Neural cell (in vitro differentiated cells): ENCODE results near the gene IRF4.

Source experiments
- EP300 ChIP-seq: fragments of 450-650 bp; conservative IDR thresholded peaks from 2 replicates; pipeline ENCODE4 v1.6.1; 2014; ENCODE audit warnings: antibody characterized with exemption, mild to moderate bottlenecking, moderate library complexity; ENCODE audit not compliant: poor library complexity, severe bottlenecking
- EZH2 ChIP-seq: fragments of 200-600, 300-800 bp; shearing (Covaris generic), sonication (generic); IDR thresholded peaks from 2 replicates; pipeline ENCODE4 v1.6.1; 2014; ENCODE audit warnings: antibody characterized with exemption, low read length, borderline replicate concordance, mild to moderate bottlenecking; ENCODE audit not compliant: insufficient read depth, poor library complexity, severe bottlenecking
- RAD21 ChIP-seq: fragments of 450-650 bp; conservative IDR thresholded peaks from 2 replicates; pipeline ENCODE4 v1.6.1; 2014; ENCODE audit warnings: antibody characterized with exemption, mild to moderate bottlenecking, moderate library complexity
- TAF1 ChIP-seq: IDR thresholded peaks from 2 replicates; pipeline ENCODE4 v1.6.1; 2012; ENCODE audit warnings: low read depth
- TF ChIP-seq, protein P1 (sequence below): fragments of 450-650 bp; IDR thresholded peaks from 2 replicates; pipeline ENCODE4 v1.5.1; 2014; ENCODE audit warnings: antibody characterized with exemption, mild to moderate bottlenecking, moderate library complexity; ENCODE audit not compliant: poor library complexity, severe bottlenecking

DNA sequence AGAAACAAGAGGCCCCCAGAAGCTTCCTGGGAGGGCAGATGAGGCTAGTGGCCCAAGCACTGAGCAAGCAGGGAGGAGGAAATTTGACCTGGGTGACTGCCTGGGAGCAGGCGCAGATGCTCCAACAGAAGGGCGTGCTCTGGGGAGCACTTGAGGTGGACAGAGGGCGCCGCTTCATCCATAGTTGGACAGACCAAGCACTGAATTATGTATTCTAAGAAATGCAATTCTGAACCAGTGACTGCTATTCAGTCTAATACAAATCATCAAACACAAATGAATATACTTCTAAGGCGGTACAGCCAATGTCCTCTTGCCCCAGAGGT lies 28.7 kb upstream of the IRF4 start:
- TF ChIP-seq, protein P1, sequence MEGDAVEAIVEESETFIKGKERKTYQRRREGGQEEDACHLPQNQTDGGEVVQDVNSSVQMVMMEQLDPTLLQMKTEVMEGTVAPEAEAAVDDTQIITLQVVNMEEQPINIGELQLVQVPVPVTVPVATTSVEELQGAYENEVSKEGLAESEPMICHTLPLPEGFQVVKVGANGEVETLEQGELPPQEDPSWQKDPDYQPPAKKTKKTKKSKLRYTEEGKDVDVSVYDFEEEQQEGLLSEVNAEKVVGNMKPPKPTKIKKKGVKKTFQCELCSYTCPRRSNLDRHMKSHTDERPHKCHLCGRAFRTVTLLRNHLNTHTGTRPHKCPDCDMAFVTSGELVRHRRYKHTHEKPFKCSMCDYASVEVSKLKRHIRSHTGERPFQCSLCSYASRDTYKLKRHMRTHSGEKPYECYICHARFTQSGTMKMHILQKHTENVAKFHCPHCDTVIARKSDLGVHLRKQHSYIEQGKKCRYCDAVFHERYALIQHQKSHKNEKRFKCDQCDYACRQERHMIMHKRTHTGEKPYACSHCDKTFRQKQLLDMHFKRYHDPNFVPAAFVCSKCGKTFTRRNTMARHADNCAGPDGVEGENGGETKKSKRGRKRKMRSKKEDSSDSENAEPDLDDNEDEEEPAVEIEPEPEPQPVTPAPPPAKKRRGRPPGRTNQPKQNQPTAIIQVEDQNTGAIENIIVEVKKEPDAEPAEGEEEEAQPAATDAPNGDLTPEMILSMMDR = no peak
- TF ChIP-seq EP300 (no peak), EZH2 (no peak), TAF1 (no peak), RAD21 (no peak)
